Panc1 (cell line): ENCODE measurements around the gene ASPHD2. TPM values are rescaled to one million over a fixed set of nuclear protein-coding genes. Genes with fewer than 3 reads are reported as not detected.

Experiments used
- ATAC-seq: fragments of 200-7000 bp; cut with Tn5 transposase; 2 replicates; pipeline ENCODE4 v1.9.1; 2020; ENCODE audit warnings: mild to moderate bottlenecking, moderate library complexity
- BruUV-seq: library from RNA; stranded (reverse); fragments of 400-500 nt; replicated peaks from 2 replicates; lab custom pipeline; 2021; lab: Mats Ljungman, UMichigan
- CTCF ChIA-PET: fragments of 300-600 bp; sonication (Branson Sonifier 250); formaldehyde crosslinking; loops from one replicate; lab custom pipeline; 2022; ENCODE audit warnings: antibody characterized with exemption; lab: Charles Lee
- POLR2A ChIA-PET: fragments of 300-600 bp; sonication (Branson Sonifier 250); formaldehyde crosslinking; loops from one replicate; lab custom pipeline; 2022; ENCODE audit warnings: antibody characterized with exemption; lab: Charles Lee
- DNase-seq: peaks from one replicate; pipeline ENCODE4 v3.0.0-alpha.2; 2010; ENCODE audit warnings: low read depth, low spot score
- H3K27ac ChIP-seq: 2 replicates; pipeline ENCODE4 v1.5.1; 2011; ENCODE audit warnings: mild to moderate bottlenecking, low read length, inconsistent platforms
- H3K27me3 ChIP-seq: fragments of 200-500 bp; sonication (Bioruptor generic); 2 replicates; pipeline ENCODE4 v1.6.0; 2014; ENCODE audit warnings: low read length, inconsistent platforms; ENCODE audit not compliant: control insufficient read depth, insufficient read depth
- H3K36me3 ChIP-seq: fragments of 200-500 bp; sonication (Bioruptor generic); 2 replicates; pipeline ENCODE4 v1.5.1; 2014; ENCODE audit warnings: inconsistent platforms, mild to moderate bottlenecking, low read length, moderate library complexity; ENCODE audit not compliant: control insufficient read depth, insufficient read depth
- H3K4me1 ChIP-seq: 2 replicates; pipeline ENCODE4 v1.5.1; 2011; ENCODE audit warnings: inconsistent platforms, mild to moderate bottlenecking, low read length, moderate library complexity; ENCODE audit not compliant: control insufficient read depth, insufficient read depth
- H3K4me3 ChIP-seq, 2 experiments: 2 replicates each; pipeline ENCODE4 v1.5.1; 2011 to 2012; ENCODE audit warnings: low read depth in 2 of 2, low read length in 2 of 2, mild to moderate bottlenecking in 2 of 2, inconsistent platforms in 1 of 2, moderate library complexity in 1 of 2
- H3K9me3 ChIP-seq: fragments of 200-500 bp; sonication (Bioruptor generic); 2 replicates; pipeline ENCODE4 v1.5.1; 2014; ENCODE audit warnings: low read depth, mild to moderate bottlenecking, inconsistent platforms, low read length, moderate library complexity; ENCODE audit not compliant: control insufficient read depth, insufficient read depth
- CTCF ChIP-seq: fragments of 450-650 bp; IDR thresholded peaks from 2 replicates; pipeline ENCODE4 v1.5.1; 2017; ENCODE audit warnings: mild to moderate bottlenecking
- POLR2AphosphoS5 ChIP-seq: IDR thresholded peaks from 2 replicates; pipeline ENCODE4 v1.6.1; 2012; ENCODE audit warnings: mild to moderate bottlenecking, low read depth, low read length, moderate library complexity
- REST ChIP-seq, 2 experiments: IDR thresholded peaks; 2 replicates each; pipeline ENCODE4 v1.6.1; 2011 to 2012; ENCODE audit warnings: low read depth in 2 of 2, control low read depth in 1 of 2, low read length in 1 of 2, mild to moderate bottlenecking in 1 of 2, moderate library complexity in 1 of 2; ENCODE audit not compliant: insufficient read depth in 1 of 2
- SIN3A ChIP-seq: IDR thresholded peaks from 2 replicates; pipeline ENCODE4 v1.6.1; 2012; ENCODE audit warnings: low read depth, mild to moderate bottlenecking, low read length, moderate library complexity, borderline replicate concordance; ENCODE audit not compliant: insufficient read depth
- TCF7L2 ChIP-seq: IDR thresholded peaks from 2 replicates; pipeline ENCODE4 v1.6.1; 2011; ENCODE audit warnings: mild to moderate bottlenecking, low read depth, low read length, inconsistent platforms
- in situ Hi-C: cut with HindIII; loops from 2 replicates; pipeline ENCODE4 v1.10.0; 2016; ENCODE audit warnings: low sequenced_read_pairs, low pct_unique_long_range_greater_than_20kb
- intact Hi-C: fragments of 100-400 bp; cut with micrococcal nuclease; formaldehyde crosslinking; loops from one replicate; pipeline ENCODE4 v1.10.0; 2022; ENCODE audit not compliant: unreplicated experiment
- total RNA-seq: library from RNA; stranded (reverse); gene quantifications from one replicate; pipeline ENCODE4 v1.2.1, GENCODE V29; 2021; ENCODE audit not compliant: unreplicated experiment

ASPHD2 gene
- total RNA-seq, 1 experiment from 2014 or later, result 0.15 TPM

- BruUV-seq, result no TSS peak
- no peaks in the 10 kb centered on the region for H3K4me1 ChIP-seq
- in situ Hi-C loops (no loop called here), intact Hi-C loops (no loop called here)
- no peaks in the 10 kb centered on the region for H3K27me3 ChIP-seq
- DNase-seq (no peak), ATAC-seq (no peak)
- no peaks in the 10 kb centered on the region for H3K9me3 ChIP-seq
- no peak overlapping the region for H3K27ac ChIP-seq
- TF ChIP-seq CTCF (no peak), REST (IDR thresholded peaks at IDR 0.05; ENCODE audit: insufficient read depth in 1 of 2, low read depth in 2 of 2, low read length in 1 of 2) (no peak), POLR2AphosphoS5 (no peak), TCF7L2 (no peak), SIN3A (no peak)
- CTCF ChIA-PET, result no interaction called here
- no peaks in the 10 kb centered on the region for H3K36me3 ChIP-seq
- H3K4me3 ChIP-seq, result no peak overlapping the region
- POLR2A ChIA-PET, result no interaction called here
Observed at GRCh38 chr22:26399289-26399688, 29.8 kb upstream of the ASPHD2 start.

- in situ Hi-C loops (no loop called here), intact Hi-C loops (loop anchor here (5.0 kb wide), 1 partner anchor 61 kb away; no protein-coding TSS in a partner anchor)
- BruUV-seq, result no TSS peak
- Histone ChIP-seq H3K27ac (no peak overlapping the region), H3K4me3 (no peak overlapping the region), H3K27me3 (no peaks in the 10 kb centered on the region), H3K4me1 (no peaks in the 10 kb centered on the region), H3K36me3 (no peaks in the 10 kb centered on the region), H3K9me3 (no peaks in the 10 kb centered on the region)
- ATAC-seq (no peak), DNase-seq (no peak)
- TF ChIP-seq SIN3A (no peak), REST (IDR thresholded peaks at IDR 0.05; ENCODE audit: insufficient read depth in 1 of 2, low read depth in 2 of 2, low read length in 1 of 2) (no peak), CTCF (no peak), POLR2AphosphoS5 (no peak), TCF7L2 (no peak)
- CTCF ChIA-PET, result no interaction called here
- POLR2A ChIA-PET, result no interaction called here
Observed at GRCh38 chr22:26401726-26402125, 27.3 kb upstream of the ASPHD2 start.
